ENCODE data around the gene SNAI1.

SNAI1 gene

GRCh38 chr20:49982346-49983122, at the start of gene SNAI1:
TSS of gene SNAI1 (plus strand) at chr20:49982980. CDS start at chr20:49983060, 80 bp downstream.
- TF ChIP-seq CTCF (IDR thresholded peaks at IDR 0.05; ENCODE audit: extremely low read depth, missing control alignments) = no peak
- DNase-seq (ENCODE audit: low spot score) = peak; percentile 99

- DNase-seq (ENCODE audit: low spot score) = no peak
- TF ChIP-seq CTCF (IDR thresholded peaks at IDR 0.05; ENCODE audit: extremely low read depth, missing control alignments) = no peak
These were observed 47.0 kb upstream of the SNAI1 start for GRCh38 chr20:49935746-49936152.

GRCh38 chr20:49936153-49937026, 46.4 kb upstream of the SNAI1 start, which contains the start of gene RNF114:
TSS of gene RNF114 (plus strand) at chr20:49936397. CDS start at chr20:49936413, 16 bp downstream.
- peak; percentile 99 for DNase-seq (ENCODE audit: low spot score)
- TF ChIP-seq CTCF (IDR thresholded peaks at IDR 0.05; ENCODE audit: extremely low read depth, missing control alignments) = no peak

GRCh38 chr20:49937027-49937929, 45.5 kb upstream of the SNAI1 start:
- peak; percentile 43 for DNase-seq (ENCODE audit: low spot score)

GRCh38 chr20:49938173-49939163, 44.3 kb upstream of the SNAI1 start:
- TF ChIP-seq CTCF (IDR thresholded peaks at IDR 0.05; ENCODE audit: extremely low read depth, missing control alignments) = no peak
- no peak for DNase-seq (ENCODE audit: low spot score)

More at GRCh38 chr20:49937027-49937929, 45.5 kb upstream of the SNAI1 start:
- no peak for TF ChIP-seq CTCF (IDR thresholded peaks at IDR 0.05; ENCODE audit: extremely low read depth, missing control alignments)

- no peak for DNase-seq (ENCODE audit: low spot score)
- no peak for TF ChIP-seq CTCF (IDR thresholded peaks at IDR 0.05; ENCODE audit: extremely low read depth, missing control alignments)
These were observed 41.3 kb upstream of the SNAI1 start for GRCh38 chr20:49941456-49941855.
